GM21786 (cell line): ENCODE measurements around the gene TESK2.
"Not testable (repeated sequence)": the region's sequence is repeated elsewhere in the genome, so short reads cannot be mapped to it uniquely, and the experiment has no call there.

Source experiments
- ATAC-seq: cut with Tn5 transposase; IDR thresholded peaks from one replicate; pipeline ENCODE4 v1.9.1; 2021; ENCODE audit not compliant: unreplicated experiment

TESK2 gene, protein sequence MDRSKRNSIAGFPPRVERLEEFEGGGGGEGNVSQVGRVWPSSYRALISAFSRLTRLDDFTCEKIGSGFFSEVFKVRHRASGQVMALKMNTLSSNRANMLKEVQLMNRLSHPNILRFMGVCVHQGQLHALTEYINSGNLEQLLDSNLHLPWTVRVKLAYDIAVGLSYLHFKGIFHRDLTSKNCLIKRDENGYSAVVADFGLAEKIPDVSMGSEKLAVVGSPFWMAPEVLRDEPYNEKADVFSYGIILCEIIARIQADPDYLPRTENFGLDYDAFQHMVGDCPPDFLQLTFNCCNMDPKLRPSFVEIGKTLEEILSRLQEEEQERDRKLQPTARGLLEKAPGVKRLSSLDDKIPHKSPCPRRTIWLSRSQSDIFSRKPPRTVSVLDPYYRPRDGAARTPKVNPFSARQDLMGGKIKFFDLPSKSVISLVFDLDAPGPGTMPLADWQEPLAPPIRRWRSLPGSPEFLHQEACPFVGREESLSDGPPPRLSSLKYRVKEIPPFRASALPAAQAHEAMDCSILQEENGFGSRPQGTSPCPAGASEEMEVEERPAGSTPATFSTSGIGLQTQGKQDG

DNA sequence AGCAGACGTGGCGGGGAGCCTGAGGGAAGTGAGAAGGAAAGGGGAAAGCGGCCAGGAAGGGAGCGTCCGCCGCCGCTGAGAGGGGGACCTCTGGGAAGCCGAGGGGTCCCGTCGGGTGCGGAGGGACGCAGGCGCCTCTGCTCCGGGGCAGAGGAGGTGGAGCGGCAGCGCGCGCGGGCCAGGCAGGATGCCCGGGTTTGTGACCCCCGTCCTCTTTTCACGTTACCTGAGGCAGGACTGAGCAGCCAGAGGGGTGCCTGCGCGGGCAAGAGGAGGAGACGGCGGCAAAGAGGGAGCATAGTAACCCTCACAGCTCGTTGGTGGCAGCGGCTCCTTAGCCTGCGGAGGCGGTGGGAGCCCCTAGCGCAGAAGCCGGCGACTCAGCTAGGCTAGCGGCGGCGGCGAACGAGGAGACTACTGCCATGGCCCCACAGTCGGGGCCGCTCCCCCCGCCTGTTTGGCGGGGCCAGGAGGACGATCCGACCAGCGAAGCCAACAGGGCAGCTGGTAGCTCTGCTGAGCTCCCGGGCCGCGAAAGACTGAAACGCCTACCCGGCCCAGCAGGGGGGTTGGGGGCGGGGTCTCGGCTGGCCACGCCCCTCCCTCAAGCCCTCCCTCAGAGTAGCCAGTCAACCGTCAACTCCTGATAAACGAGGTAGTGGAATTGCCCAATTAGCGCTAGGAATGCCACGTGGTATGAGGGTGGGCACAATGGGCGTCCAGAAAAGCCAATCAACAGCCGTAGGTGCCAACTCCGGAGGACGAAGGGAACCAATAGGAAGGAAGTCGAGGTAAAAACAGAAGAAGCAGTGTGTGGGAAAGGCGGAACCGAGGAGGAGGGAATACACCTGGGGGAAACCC is at the start of gene TESK2:
TESK2 (minus strand) TSS at position 538 of the 861 bp plus-strand sequence. CDS start 33,378 bp downstream, outside the sequence.
- peak; percentile 92 for ATAC-seq

DNA sequence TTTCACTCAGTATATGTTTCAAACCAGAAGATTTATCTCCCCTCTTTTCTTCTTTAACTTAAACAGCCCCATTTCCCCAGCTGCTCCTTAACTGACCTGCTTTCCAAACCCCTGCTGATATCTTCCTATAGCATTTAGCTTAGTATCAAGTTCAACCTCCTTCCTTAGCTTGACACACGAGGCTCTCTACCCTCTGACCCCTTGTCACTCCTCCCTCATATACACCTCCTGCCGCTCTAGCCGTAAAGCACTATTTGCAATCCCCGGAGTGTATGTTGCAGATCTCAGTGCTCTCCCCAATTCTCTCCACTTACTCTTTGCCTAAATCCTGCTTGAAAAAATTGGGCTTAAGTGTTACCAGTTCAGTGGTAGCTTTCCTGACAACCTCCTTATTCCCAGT is 45.9 kb upstream of the TESK2 start:
- no peak for ATAC-seq

DNA sequence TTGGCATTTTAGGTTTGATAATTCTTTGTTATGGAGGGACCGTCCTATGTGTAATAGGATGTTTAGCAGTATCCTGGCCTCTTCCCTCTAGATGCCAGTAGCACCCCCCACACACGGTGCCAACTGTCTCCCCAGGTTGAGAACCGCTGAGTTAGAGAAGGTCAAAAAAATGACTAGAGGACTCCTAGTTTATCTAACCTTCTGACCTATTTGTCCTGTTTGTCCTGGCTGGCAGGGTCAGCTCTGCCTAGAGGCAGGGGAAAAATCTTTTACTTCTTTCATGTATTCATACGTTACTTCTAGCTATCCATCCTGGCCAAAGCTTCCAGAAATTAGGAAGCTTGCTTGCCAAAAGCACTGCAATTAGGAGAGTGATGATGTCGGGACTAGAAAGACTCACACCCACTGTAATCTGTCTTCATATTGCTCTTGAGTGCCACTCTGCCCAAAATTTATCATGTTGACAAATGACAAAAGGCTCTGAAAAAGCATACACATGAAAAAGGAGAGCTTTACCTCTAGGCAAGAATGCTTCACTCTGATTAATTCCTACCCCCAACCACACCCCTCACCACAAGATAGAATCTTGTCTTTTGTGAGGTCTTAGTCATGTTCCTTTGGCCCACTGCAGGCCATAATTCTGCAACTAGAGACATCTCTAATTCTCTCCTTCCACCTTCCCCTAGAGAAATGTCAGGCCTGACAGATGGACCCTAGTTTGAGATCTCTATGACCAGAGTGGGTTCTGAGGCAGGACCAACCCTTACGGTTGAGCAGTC is 45.2 kb upstream of the TESK2 start:
- no peak for ATAC-seq

DNA sequence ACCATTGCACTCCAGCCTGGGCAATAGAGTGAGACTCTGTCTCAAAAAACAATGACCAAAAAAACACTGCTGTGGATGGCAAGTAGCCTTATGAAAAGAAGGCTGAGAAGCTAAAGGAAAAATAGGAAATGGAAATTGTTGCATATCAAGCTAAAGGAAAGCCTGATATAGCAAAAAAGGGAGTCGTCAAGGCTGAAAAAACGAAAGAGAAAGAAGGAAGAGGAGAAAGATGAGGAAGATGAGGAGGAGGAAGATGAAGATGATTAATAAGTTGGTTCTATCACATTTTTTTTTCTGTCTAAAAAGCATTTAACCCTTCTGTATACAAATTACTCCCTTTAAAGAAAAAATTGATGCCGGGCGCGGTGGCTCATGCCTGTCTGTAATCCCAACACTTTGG is 40.9 kb upstream of the TESK2 start:
- ATAC-seq: no peak

DNA sequence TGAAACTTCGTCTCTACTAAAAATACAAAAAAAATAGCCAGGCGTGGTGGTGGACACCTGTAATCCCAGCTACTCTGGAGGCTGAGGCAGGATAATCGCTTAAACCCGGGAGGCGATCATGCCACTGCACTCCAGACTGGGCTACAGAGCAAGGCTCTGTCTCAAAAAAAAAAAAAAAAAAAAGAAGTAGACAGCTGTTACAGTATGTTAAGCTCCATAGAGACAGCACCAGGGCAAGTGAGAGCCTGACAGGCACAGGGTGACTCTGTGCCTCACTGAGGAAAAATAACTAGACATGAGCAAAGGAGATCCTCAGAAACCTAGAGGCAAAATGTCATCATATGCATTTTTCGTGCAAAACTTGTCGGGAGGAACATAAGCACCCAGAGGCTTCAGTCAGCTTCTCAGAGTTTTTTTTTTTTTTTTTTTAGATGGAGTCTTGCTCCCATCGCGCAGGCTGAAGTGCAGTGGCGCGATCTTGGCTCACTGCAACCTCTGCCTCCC is 39.7 kb upstream of the TESK2 start:
- ATAC-seq: no peak

DNA sequence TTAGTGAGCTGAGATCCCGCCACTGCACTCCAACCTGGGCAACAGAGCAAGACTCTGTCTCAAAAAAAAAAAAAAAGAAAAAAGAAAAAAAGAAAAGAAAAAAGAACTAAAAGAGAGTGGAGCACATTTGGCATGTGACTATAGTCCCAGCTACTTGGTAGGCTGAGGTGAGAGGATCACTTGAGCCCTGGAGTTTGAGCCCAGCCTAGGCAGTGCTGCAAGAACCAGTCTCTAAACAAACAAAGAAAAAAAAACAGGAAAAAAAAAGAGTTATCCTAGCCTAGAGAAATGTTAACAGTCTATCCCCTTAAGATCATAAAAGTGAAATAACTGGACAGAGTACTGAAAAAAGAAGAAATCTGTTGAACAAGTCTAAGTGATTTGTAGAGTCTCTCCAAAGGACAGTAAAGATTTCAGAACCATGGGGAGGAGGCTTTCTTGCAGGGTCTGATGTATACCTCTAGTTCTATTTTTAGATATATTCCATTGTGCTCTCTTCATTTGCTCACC is 35.2 kb upstream of the TESK2 start:
- ATAC-seq: no peak

DNA sequence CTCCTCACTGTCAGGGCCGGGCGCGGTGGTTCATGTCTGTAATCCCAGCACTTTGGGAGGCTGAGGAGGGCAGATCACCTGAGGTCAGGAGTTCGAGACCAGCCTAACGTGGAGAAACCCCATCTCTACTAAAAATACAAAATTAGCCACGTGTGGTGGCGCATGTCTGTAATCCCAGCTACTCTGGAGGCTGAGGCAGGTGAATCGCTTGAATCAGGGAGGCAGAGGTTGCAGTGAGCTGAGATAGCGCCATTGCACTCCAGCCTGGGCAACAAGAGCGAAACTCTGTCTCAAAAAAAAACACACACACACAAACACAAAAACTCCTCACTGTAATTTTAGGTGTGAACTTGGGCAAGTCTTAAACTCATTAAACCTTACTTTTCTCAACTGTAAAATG is 33.0 kb upstream of the TESK2 start:
- not testable (repeated sequence) for ATAC-seq

DNA sequence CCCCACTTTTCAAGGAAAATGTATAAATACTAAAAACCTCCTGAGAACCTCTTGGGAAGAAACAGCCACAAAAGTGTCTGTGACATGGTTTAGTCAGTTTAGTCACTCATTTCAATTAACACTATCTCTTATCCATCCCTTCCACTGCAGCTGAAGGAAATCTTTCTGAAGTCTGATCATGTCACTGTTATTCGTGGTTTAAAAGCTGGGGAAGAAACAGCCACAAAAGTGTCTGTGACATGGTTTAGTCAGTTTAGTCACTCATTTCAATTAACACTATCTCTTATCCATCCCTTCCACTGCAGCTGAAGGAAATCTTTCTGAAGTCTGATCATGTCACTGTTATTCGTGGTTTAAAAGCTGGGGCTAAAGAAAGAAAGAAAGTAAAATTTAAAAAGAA is 32.6 kb upstream of the TESK2 start:
- not testable (repeated sequence) for ATAC-seq

DNA sequence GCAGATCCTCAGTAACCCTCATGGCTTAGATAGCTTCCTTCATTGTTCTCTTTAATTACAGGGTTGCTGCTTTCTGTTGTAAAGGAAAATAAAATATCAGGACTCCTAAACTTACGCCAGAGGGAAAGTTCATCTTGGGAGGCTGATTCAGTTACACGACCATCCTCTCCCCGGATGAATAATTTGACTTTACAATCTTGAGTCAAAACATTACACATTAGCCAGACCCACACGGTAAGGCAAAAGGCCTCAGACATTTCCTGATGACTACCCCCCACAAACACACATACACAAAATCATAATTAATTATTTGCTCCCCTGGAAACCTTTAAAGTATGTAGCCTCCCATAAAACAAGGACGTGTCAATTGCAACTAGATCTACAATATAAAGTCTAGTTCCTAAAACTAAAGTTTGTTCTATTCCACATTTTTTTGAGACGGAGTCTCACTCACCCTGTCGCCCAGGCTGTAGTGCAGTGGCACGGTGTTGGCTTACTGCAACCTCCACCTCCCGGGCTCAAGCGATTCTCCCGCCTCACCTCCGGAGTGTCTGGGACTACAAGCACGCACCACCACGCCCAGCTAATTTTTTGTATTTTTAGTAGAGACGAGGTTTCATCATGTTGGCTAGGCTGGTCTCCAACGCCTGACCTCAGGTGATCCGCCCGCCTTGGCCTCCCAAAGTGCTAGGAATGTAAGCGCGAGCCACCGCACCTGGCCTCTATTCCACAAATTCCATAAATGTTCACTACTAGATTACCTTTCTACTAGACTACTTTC is 31.6 kb upstream of the TESK2 start:
- no peak for ATAC-seq

DNA sequence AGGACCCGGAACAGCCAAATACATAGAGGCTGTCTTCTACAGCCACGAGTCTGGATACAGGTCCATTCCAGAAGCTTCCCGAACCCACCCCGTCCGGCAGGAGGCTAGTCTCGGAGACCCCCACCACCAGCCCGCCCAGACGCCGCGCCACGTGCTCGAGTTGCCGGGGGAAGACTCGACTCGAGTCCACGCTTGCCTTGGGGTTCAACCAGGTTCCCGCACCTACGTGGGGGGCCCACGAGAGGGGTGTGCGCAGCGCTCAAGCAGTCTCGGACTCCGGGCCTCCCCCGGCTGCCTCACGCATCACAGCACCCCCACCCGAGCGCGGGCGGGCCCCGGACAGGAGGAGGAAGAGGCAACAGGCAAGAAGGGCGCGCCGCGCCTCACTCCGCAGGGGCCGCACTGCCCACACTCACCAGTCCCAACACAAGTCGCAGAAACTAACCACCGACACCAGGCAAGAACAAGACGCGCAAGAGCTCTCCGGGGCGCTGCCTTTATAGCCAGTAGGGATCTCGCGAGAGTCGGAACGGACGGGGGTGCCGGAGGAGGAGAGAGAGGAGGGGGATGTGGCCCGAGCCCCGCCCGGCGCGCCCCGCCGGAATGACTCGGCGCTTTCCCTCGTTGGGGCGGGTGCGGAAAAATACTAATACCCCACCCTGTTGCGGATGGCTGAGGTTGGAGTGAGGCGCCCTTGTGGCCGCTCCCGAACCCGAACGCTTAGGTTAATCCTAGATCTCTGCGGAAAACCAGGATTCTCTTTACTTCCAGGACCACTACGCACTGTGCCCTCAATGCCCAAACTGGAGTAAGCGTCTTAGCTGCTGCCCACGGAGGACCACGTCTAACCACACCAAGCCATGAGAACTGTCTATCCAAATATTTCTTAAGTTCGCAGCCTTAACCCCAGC is 30.7 kb upstream of the TESK2 start, which contains the start of gene PRDX1:
PRDX1 (minus strand) TSS at position 472 of the 911 bp plus-strand sequence. CDS start 2,841 bp downstream, outside the sequence.
- peak; percentile 74 for ATAC-seq

DNA sequence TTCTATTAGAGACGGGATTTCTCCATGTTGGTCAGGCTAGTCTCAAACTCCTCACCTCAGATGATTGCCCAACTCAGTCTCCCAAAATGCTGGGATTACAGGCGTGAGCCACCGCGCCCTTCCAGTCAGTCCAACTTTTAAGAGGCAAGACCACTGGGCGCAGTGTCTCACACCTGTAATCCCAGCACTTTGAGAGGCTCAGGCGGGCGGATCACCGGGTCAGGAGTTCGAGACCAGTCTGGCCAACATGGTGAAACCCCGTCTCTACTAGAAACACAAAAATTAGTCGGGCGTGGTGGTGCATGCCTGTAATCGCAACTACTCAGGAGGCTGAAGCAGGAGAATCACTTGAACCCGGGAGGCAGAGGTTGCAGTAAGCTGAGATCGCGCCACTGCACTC is 28.8 kb upstream of the TESK2 start:
- not testable (repeated sequence) for ATAC-seq

DNA sequence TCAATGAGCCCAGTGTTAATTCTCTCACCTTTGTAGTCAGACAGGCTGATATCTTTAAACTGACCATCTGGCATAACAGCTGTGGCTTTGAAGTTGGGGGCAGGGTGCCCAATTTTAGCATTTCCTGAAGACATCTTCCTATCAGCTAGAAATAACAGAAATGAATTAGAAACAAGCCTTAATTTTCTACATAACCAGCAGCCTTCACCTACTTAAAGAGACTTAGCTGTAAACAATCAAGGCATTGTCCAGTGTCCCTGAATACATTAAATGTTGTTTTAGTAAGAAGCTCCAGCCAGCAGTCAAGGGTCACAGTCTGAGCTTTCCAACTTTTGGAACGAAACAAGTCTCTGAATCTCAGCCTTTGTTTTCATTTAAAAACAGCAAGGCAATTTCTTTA is 27.9 kb upstream of the TESK2 start:
- no peak for ATAC-seq

DNA sequence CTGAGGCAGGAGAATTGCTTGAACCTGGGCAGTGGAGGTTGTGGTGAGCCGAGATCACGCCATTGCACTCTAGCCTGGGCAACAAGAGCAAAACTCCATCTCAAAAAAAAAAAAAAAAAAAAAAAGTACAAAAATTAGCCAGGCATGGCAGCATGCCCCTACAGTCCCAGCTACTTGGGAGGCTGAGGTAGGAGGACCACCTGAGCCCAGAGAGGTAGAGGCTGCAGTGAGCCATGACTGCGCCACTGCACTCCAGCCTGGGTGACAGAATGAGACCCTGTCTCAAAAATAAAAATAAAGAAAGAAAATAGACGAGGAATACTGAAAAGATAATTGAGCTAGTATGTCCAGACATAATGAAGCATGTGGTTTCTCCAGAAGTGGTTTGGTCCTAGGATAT is 27.4 kb upstream of the TESK2 start:
- not testable (repeated sequence) for ATAC-seq

DNA sequence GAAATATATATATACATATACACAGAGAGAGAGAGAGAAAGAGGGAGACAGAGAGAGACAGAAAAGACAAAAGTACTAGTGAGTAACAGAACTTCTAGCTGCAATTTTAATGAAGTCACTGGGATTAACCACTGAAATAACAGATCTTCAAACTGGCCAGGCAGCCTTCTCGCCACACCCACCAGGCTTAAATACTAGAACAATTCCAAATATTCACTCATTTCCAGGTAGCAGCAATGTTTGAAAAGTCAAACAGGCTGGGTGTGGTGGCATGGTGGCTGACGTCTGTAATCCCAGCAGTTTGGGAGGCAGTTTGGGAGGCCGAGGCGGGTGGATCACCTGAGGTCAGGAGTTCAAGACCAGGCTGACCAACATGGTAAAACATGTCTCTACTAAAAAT is 25.5 kb upstream of the TESK2 start:
- ATAC-seq: no peak

DNA sequence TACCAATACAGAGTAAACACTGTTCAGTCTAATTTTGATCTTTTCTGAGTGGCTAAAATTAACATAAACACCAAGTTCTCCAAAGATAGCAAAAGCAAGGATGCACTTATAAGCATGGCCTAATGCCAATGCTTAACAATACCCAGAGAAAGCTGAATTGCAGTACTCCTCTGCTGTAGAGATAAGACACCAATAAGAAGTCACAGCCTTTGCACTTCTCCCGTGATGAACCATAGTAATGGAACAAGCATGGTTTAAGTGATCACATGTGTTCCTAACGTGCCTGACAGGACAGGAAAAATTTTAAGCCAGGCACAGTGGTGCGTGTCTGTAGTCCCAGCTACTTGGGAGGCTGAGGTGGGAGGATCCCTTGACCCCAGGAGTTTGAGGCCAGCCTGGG is 25.1 kb upstream of the TESK2 start:
- no peak for ATAC-seq

DNA sequence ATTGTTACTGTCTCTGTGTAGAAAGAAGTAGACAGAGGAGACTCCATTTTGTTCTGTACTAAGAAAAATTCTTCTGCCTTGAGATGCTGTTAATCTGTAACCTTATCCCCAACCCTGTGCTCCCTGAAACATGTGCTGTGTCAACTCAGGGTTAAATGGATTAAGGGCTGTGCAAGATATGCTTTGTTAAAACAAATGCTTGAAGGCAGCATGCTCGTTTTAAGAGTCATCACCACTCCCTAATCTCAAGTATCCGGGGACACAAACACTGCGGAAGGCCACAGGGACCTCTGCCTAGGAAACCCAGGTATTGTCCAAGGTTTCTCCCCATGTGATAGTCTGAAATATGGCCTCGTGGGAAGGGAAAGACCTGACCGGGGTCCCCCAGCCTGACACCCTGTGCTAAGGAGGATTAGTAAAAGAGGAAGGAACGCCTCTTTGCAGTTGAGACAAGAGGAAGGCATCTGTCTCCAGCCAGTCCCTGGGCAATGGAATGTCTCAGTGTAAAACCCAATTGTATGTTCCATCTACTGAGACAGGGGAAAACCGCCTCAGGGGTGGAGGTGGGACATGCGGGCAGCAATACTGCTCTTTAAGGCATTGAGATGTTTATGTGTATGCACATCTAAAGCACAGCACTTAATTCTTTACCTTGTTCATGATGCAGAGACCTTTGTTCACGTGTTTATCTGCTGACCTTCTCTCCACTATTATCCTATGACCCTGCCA is 22.7 kb upstream of the TESK2 start:
- not testable (repeated sequence) for ATAC-seq

DNA sequence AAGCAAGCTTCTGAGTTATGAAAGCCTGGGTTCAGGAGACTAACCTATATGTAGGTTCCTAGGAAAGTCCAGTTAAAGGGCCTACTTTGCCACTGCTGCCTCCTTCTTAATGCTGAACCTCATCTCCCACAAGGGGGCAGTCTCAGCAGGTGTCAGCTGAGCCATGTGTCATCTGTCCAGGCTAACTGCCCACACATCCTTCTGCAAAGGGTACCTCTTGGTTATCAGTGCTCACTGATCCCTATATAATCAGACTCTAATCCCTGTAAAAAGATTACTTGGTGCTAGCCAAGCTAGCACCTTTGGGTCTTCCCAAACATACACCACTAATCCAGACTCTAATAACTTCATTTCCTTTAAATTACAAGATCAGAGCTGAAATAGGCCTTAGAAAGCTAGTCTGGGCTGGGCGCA is 21.7 kb upstream of the TESK2 start:
- ATAC-seq: no peak

DNA sequence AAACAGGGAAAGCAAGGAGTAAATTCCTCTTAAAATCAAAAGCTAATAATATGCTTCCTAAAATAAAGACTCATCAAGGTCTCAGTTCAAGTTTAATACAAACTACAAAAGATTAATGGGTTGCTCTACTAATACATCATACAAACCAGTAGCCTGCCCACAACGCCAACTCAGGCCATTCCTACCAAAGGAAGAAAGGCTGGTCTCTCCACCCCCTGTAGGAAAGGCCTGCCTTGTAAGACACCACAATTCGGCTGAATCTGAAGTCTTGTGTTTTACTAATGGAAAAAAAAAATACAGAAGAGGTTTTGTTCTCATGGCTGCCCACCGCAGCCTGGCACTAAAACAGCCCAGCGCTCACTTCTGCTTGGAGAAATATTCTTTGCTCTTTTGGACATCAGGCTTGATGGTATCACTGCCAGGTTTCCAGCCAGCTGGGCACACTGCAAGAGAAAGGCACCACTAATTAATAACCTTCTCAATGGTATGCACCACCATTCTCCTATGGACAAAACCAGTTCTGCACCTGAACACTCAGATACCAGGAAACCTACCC is 20.1 kb upstream of the TESK2 start:
- no peak for ATAC-seq
